Cardiac muscle cell (in vitro differentiated cells and primary cell): ENCODE results near the gene SGTA. TPM values are rescaled to one million over a fixed set of nuclear protein-coding genes. Genes with fewer than 3 reads are reported as not detected.

Source experiments
- DNase-seq, 2 donors: peaks; one replicate each; pipeline versions ENCODE4 v3.0.0 to v3.0.0-alpha.2; 2010 to 2017; ENCODE audit warnings: low read depth in 1 of 2, low spot score in 1 of 2
- H3K27ac ChIP-seq: fragments of 200-600 bp; sonication (generic); 2 replicates; pipeline ENCODE4 v1.5.1; 2016
- H3K27me3 ChIP-seq: fragments of 200-600 bp; sonication (generic); 2 replicates; pipeline ENCODE4 v1.6.0; 2016; ENCODE audit warnings: control low read depth
- H3K36me3 ChIP-seq: fragments of 200-600 bp; sonication (generic); 2 replicates; pipeline ENCODE4 v1.5.1; 2016; ENCODE audit warnings: control low read depth
- H3K4me1 ChIP-seq: fragments of 200-600 bp; sonication (generic); 2 replicates; pipeline ENCODE4 v1.8.1; 2017; ENCODE audit warnings: low read depth, mild to moderate bottlenecking, mixed run types
- H3K4me3 ChIP-seq: fragments of 200-600 bp; sonication (generic); 2 replicates; pipeline ENCODE4 v1.5.1; 2016; ENCODE audit warnings: mild to moderate bottlenecking
- H3K9me3 ChIP-seq: fragments of 200-600 bp; sonication (generic); 2 replicates; pipeline ENCODE4 v1.5.1; 2017; ENCODE audit warnings: low read depth, mild to moderate bottlenecking, control low read depth
- polyA plus RNA-seq: library from polyadenylated mRNA; unstranded; fragments of >200 nt; fragmentation: Nextera tagmentation; extraction: Ambion mirVana; gene quantifications from 2 replicates; pipeline ENCODE4 v1.2.1, GENCODE V29; 2016
- total RNA-seq: library from RNA; depleted of rRNA; stranded (reverse); fragments of >200 nt; gene quantifications from 2 replicates; pipeline ENCODE4 v1.2.3, GENCODE V29; 2016
- TF ChIP-seq, protein P1 (sequence below): IDR thresholded peaks from 2 replicates; pipeline ENCODE4 v1.5.1; 2012; ENCODE audit warnings: low read depth, mild to moderate bottlenecking, low read length

SGTA gene
- total and polyA plus RNA-seq, 2 experiments from 2014 or later = 102 to 135 TPM

- Histone ChIP-seq H3K27ac (no peak within 1 kb of the TSS), H3K4me3 (peak within 1 kb of the TSS; percentile 79), H3K4me1 (peaks cover 5% of the 10 kb centered on the region), H3K9me3 (no peaks in the 10 kb centered on the region), H3K36me3 (peaks cover 5% of the 10 kb centered on the region), H3K27me3 (peaks cover 11% of the 10 kb centered on the region)
- TF ChIP-seq, protein P1, sequence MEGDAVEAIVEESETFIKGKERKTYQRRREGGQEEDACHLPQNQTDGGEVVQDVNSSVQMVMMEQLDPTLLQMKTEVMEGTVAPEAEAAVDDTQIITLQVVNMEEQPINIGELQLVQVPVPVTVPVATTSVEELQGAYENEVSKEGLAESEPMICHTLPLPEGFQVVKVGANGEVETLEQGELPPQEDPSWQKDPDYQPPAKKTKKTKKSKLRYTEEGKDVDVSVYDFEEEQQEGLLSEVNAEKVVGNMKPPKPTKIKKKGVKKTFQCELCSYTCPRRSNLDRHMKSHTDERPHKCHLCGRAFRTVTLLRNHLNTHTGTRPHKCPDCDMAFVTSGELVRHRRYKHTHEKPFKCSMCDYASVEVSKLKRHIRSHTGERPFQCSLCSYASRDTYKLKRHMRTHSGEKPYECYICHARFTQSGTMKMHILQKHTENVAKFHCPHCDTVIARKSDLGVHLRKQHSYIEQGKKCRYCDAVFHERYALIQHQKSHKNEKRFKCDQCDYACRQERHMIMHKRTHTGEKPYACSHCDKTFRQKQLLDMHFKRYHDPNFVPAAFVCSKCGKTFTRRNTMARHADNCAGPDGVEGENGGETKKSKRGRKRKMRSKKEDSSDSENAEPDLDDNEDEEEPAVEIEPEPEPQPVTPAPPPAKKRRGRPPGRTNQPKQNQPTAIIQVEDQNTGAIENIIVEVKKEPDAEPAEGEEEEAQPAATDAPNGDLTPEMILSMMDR = peak; percentile 19
- DNase-seq = peak; percentile 98 to 99
These were observed 43.3 kb downstream of the SGTA start, which contains the start of gene SLC39A3 for GRCh38 chr19:2739602-2740313. Gene SLC39A3, minus strand, starts transcription at chr19:2740017. Its CDS starts 2,760 bp downstream, at chr19:2737257.

GRCh38 chr19:2736550-2737190, 46.4 kb downstream of the SGTA start:
- Histone ChIP-seq H3K4me1 (peaks cover 5% of the 10 kb centered on the region), H3K4me3 (no peak overlapping the region), H3K36me3 (peaks cover 5% of the 10 kb centered on the region), H3K27me3 (no peaks in the 10 kb centered on the region), H3K9me3 (no peaks in the 10 kb centered on the region), H3K27ac (no peak overlapping the region)
- DNase-seq = no peak
- TF ChIP-seq, protein P1 = no peak

DNA sequence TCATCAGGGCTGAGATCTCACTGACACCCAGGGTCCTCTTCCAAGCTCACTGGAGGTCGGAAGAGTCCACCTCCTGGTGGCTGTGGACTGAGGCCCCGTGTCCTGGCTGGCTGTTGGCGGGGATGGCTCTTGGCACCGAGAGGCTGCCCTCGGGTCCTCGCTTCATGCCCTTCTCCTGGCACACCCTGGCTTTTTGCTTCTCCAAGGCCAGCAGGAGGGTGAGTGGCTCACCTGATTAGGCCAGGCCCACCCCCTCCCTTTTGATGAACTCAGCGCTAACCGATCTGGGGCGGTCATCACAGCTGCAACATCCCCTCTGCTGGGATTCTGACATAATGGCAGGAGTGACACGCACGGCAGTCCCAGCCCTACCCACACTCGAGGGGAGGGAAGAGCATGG, 47.7 kb downstream of the SGTA start:
- DNase-seq = no peak
- peaks cover 5% of the 10 kb centered on the region for H3K36me3 ChIP-seq
- no peaks in the 10 kb centered on the region for H3K27me3 ChIP-seq
- H3K4me1 ChIP-seq = peaks cover 5% of the 10 kb centered on the region
- no peaks in the 10 kb centered on the region for H3K9me3 ChIP-seq
- H3K4me3 ChIP-seq = no peak overlapping the region
- TF ChIP-seq, protein P1 = no peak
- H3K27ac ChIP-seq = no peak overlapping the region

GRCh38 chr19:2734589-2735288, 48.3 kb downstream of the SGTA start:
- Histone ChIP-seq H3K27me3 (no peaks in the 10 kb centered on the region), H3K9me3 (no peaks in the 10 kb centered on the region), H3K36me3 (peaks cover 5% of the 10 kb centered on the region), H3K27ac (no peak overlapping the region), H3K4me1 (peaks cover 5% of the 10 kb centered on the region), H3K4me3 (no peak overlapping the region)
- TF ChIP-seq, protein P1 = no peak
- DNase-seq = no peak

DNA sequence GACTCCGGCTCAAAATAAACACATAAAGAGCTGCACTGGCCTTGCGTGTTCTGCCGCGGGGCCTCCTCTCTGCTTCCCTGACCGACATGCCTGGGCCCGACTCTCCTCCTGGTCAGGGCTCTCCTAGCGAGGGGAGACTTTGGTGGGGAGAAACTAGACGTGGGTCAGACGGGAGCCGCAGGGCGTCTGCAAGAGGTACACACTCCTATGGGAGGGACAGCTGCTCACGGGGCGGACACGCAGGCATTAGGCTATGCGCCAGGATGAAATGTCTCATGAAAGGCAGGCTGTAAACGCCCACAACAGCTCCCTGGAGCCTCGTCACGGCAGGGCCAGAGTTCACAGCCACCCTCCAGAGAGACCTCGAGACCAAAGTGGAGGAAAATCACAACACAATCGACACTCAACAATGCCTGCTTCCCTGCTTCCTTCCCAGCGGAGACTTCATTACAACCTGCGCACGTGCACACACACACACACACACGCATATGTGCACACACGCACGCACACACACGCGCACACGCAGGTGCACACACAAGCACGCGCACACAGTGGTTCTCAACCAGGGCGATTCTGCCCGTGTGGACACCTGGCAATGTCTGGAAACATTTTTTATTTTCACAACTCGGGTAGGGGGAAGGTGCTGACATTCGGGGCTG, 49.0 kb downstream of the SGTA start:
- H3K36me3 ChIP-seq = peaks cover 5% of the 10 kb centered on the region
- H3K9me3 ChIP-seq = no peaks in the 10 kb centered on the region
- DNase-seq = no peak
- H3K4me3 ChIP-seq = no peak overlapping the region
- TF ChIP-seq, protein P1 = no peak
- H3K27ac ChIP-seq = no peak overlapping the region
- H3K4me1 ChIP-seq = peaks cover under 1% of the 10 kb centered on the region
- H3K27me3 ChIP-seq = no peaks in the 10 kb centered on the region
